Measurements from ENCODE around the gene STRA8.

- TF ChIP-seq CTCF (IDR thresholded peaks at IDR 0.05): no peak
- TF ChIP-seq POLR2A (IDR thresholded peaks at IDR 0.05): no peak
Observed at GRCh38 chr7:135260470-135260869, 26.8 kb downstream of the STRA8 start.

All from uterus (tissue), 2 donors.